ENCODE measurements around the gene ARID2.
A peak's percentile ranks its signal among the peaks of the same experiment; 100 is the strongest.

The ARID2 gene

GRCh38 chr12:45928309-45928708 lies 198.8 kb downstream of the ARID2 start:
- H3K36me3 ChIP-seq (ENCODE audit: control insufficient read depth in 4 of 4, insufficient read depth in 4 of 4, low read length in 3 of 4) = peaks cover 33 to 77% (median 57%) of the 10 kb centered on the region in 4 experiments
- no peaks in the 10 kb centered on the region for H3K4me1 ChIP-seq (ENCODE audit: control extremely low read depth in 1 of 4, control insufficient read depth in 4 of 4, insufficient read depth in 4 of 4, low read length in 3 of 4)
- no peak overlapping the region for H3K27ac ChIP-seq (ENCODE audit: insufficient read depth in 1 of 2, low read depth in 1 of 2, low read length in 2 of 2, poor library complexity in 1 of 2, severe bottlenecking in 2 of 2)
- no peak overlapping the region for H3K4me3 ChIP-seq (ENCODE audit: control insufficient read depth in 1 of 7, extremely low read depth in 1 of 7, insufficient read depth in 4 of 7, low read depth in 2 of 7, low read length in 6 of 7)
- H3K27me3 ChIP-seq (replicated peaks in 2 of 5; ENCODE audit: control insufficient read depth in 4 of 5, insufficient read depth in 5 of 5, low read length in 4 of 5) = no peaks in the 10 kb centered on the region
- 80% methylated on average over 2 of the region's 2 CpGs for WGBS (ENCODE audit: insufficient coverage)
- H3K9me3 ChIP-seq (ENCODE audit: control extremely low read depth in 1 of 5, control insufficient read depth in 4 of 5, insufficient read depth in 2 of 5, low read depth in 1 of 5, low read length in 4 of 5) = no peaks in the 10 kb centered on the region
- ChIA-PET POLR2A (interaction anchor here (0.6 kb wide), 1 partner anchor 310 kb away, joined by 5 read pairs; no protein-coding TSS in a partner anchor), CTCF (interaction anchor here (0.6 kb wide), 1 partner anchor 9 kb away, joined by 3 read pairs; no protein-coding TSS in a partner anchor)
- DNase-seq = peak in 2 of 3 donors; percentile 18 to 24

- H3K36me3 ChIP-seq (ENCODE audit: control insufficient read depth in 4 of 4, insufficient read depth in 4 of 4, low read length in 3 of 4) = peaks cover 33 to 70% (median 51%) of the 10 kb centered on the region in 4 experiments
- no peak overlapping the region for H3K4me3 ChIP-seq (ENCODE audit: control insufficient read depth in 1 of 7, extremely low read depth in 1 of 7, insufficient read depth in 4 of 7, low read depth in 2 of 7, low read length in 6 of 7)
- no peak overlapping the region for H3K27ac ChIP-seq (ENCODE audit: insufficient read depth in 1 of 2, low read depth in 1 of 2, low read length in 2 of 2, poor library complexity in 1 of 2, severe bottlenecking in 2 of 2)
- H3K4me1 ChIP-seq (ENCODE audit: control extremely low read depth in 1 of 4, control insufficient read depth in 4 of 4, insufficient read depth in 4 of 4, low read length in 3 of 4) = no peaks in the 10 kb centered on the region
- ChIA-PET POLR2A (no interaction called here), CTCF (interaction anchor here (1.0 kb wide), 1 partner anchor 22 kb away, joined by 3 read pairs; no protein-coding TSS in a partner anchor)
- no CpG with 5 or more reads among the region's 3 CpGs for WGBS (ENCODE audit: insufficient coverage)
- H3K27me3 ChIP-seq (replicated peaks in 2 of 5; ENCODE audit: control insufficient read depth in 4 of 5, insufficient read depth in 5 of 5, low read length in 4 of 5) = no peaks in the 10 kb centered on the region
- no peaks in the 10 kb centered on the region for H3K9me3 ChIP-seq (ENCODE audit: control extremely low read depth in 1 of 5, control insufficient read depth in 4 of 5, insufficient read depth in 2 of 5, low read depth in 1 of 5, low read length in 4 of 5)
- DNase-seq = no peak
Observed at GRCh38 chr12:45930369-45930768, 200.9 kb downstream of the ARID2 start.

DNA sequence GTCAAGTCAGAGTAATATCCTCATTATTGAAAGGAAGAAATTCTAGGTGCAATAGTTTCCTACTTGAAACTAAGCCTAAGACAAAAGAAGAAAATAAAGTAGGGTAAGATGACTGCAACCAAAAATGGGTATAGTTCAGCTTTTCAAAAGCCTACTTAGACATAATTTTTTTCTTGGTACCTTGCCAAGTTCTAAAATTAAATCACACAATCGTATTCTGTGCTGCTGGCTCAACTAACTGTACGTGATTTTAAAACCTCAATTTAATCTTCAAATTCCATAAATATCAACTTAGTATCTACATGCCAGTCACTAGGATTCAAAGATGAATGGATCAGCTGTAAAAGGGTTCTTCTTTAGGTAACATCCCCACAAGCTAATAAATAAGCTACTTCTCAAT lies 204.0 kb downstream of the ARID2 start:
- no peaks in the 10 kb centered on the region for H3K27me3 ChIP-seq (replicated peaks in 2 of 5; ENCODE audit: control insufficient read depth in 4 of 5, insufficient read depth in 5 of 5, low read length in 4 of 5)
- no peaks in the 10 kb centered on the region for H3K4me1 ChIP-seq (ENCODE audit: control extremely low read depth in 1 of 4, control insufficient read depth in 4 of 4, insufficient read depth in 4 of 4, low read length in 3 of 4)
- no peak overlapping the region for H3K4me3 ChIP-seq (ENCODE audit: control insufficient read depth in 1 of 7, extremely low read depth in 1 of 7, insufficient read depth in 4 of 7, low read depth in 2 of 7, low read length in 6 of 7)
- H3K27ac ChIP-seq (ENCODE audit: insufficient read depth in 1 of 2, low read depth in 1 of 2, low read length in 2 of 2, poor library complexity in 1 of 2, severe bottlenecking in 2 of 2) = no peak overlapping the region
- ChIA-PET POLR2A (interaction anchor here (0.6 kb wide), 1 partner anchor 14 kb away, joined by 3 read pairs; no protein-coding TSS in a partner anchor), CTCF (interaction anchor here (1.2 to 1.3 kb wide), 2 partner anchors 15 to 138 kb away, joined by 3 read pairs; no protein-coding TSS in a partner anchor)
- H3K36me3 ChIP-seq (ENCODE audit: control insufficient read depth in 4 of 4, insufficient read depth in 4 of 4, low read length in 3 of 4) = peaks cover 15 to 54% (median 33%) of the 10 kb centered on the region in 4 experiments
- no peak for DNase-seq
- H3K9me3 ChIP-seq (ENCODE audit: control extremely low read depth in 1 of 5, control insufficient read depth in 4 of 5, insufficient read depth in 2 of 5, low read depth in 1 of 5, low read length in 4 of 5) = no peaks in the 10 kb centered on the region
- WGBS (ENCODE audit: insufficient coverage) = 50% methylated on average over 1 of the region's 2 CpGs

DNA sequence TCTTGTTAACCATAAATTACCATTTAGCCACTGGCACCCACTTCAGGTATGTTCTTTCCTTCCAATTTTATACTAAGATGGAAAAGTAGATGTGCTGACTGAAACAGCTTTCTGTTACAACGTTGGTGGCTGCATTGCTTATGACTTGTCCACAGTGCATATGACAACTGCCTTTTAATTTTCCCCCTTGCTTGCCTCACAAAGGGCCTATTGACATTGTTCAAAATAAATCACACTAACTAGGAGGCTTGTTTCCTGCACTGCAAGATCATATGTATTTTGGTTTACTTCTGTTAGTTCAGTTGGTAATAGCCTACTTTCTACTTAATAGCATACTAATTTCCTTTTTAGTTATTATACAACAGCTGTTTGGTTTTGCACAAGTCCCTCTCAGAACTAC lies 205.4 kb downstream of the ARID2 start:
- Histone ChIP-seq H3K4me1 (ENCODE audit: control extremely low read depth in 1 of 4, control insufficient read depth in 4 of 4, insufficient read depth in 4 of 4, low read length in 3 of 4) (no peaks in the 10 kb centered on the region), H3K27ac (ENCODE audit: insufficient read depth in 1 of 2, low read depth in 1 of 2, low read length in 2 of 2, poor library complexity in 1 of 2, severe bottlenecking in 2 of 2) (no peak overlapping the region), H3K4me3 (ENCODE audit: control insufficient read depth in 1 of 7, extremely low read depth in 1 of 7, insufficient read depth in 4 of 7, low read depth in 2 of 7, low read length in 6 of 7) (no peak overlapping the region), H3K36me3 (ENCODE audit: control insufficient read depth in 4 of 4, insufficient read depth in 4 of 4, low read length in 3 of 4) (peaks cover 15 to 50% (median 31%) of the 10 kb centered on the region in 4 experiments), H3K27me3 (replicated peaks in 2 of 5; ENCODE audit: control insufficient read depth in 4 of 5, insufficient read depth in 5 of 5, low read length in 4 of 5) (no peaks in the 10 kb centered on the region), H3K9me3 (ENCODE audit: control extremely low read depth in 1 of 5, control insufficient read depth in 4 of 5, insufficient read depth in 2 of 5, low read depth in 1 of 5, low read length in 4 of 5) (no peaks in the 10 kb centered on the region)
- POLR2A ChIA-PET = no interaction called here
- CTCF ChIA-PET = interaction anchor here (0.6 kb wide), 2 partner anchors 26 to 159 kb away, joined by 3 read pairs; no protein-coding TSS in a partner anchor
- WGBS (ENCODE audit: insufficient coverage) = no CpG with 5 or more reads among the region's 1 CpG
- DNase-seq = no peak

DNA sequence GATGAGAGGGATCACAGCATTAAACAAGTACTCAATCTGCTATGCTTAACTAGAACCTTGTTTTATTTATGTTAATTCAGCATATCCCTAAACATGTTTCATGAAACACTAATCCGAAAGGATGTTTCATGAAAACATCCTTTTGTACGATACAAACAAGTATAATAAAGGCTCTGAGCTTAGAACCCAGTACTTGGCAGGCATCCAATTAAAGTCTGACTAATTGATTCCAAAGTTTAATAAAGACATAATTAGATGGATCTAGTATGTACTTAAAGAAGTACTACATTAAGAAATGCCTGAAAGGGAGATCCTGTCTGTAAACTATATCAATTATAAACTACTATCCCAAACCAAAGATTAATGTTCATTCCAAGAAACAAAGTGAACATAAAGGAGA lies 209.1 kb downstream of the ARID2 start:
- Histone ChIP-seq H3K36me3 (ENCODE audit: control insufficient read depth in 4 of 4, insufficient read depth in 4 of 4, low read length in 3 of 4) (peaks cover 19 to 53% (median 40%) of the 10 kb centered on the region in 4 experiments), H3K27me3 (replicated peaks in 2 of 5; ENCODE audit: control insufficient read depth in 4 of 5, insufficient read depth in 5 of 5, low read length in 4 of 5) (no peaks in the 10 kb centered on the region), H3K27ac (ENCODE audit: insufficient read depth in 1 of 2, low read depth in 1 of 2, low read length in 2 of 2, poor library complexity in 1 of 2, severe bottlenecking in 2 of 2) (no peak overlapping the region), H3K9me3 (ENCODE audit: control extremely low read depth in 1 of 5, control insufficient read depth in 4 of 5, insufficient read depth in 2 of 5, low read depth in 1 of 5, low read length in 4 of 5) (no peaks in the 10 kb centered on the region), H3K4me1 (ENCODE audit: control extremely low read depth in 1 of 4, control insufficient read depth in 4 of 4, insufficient read depth in 4 of 4, low read length in 3 of 4) (no peaks in the 10 kb centered on the region), H3K4me3 (ENCODE audit: control insufficient read depth in 1 of 7, extremely low read depth in 1 of 7, insufficient read depth in 4 of 7, low read depth in 2 of 7, low read length in 6 of 7) (no peak overlapping the region)
- DNase-seq = no peak
- ChIA-PET CTCF (interaction anchor here (1.3 kb wide), 1 partner anchor 10 kb away, joined by 3 read pairs; no protein-coding TSS in a partner anchor), POLR2A (no interaction called here)
- WGBS (ENCODE audit: insufficient coverage) = 100% methylated on average over 2 of the region's 2 CpGs

DNA sequence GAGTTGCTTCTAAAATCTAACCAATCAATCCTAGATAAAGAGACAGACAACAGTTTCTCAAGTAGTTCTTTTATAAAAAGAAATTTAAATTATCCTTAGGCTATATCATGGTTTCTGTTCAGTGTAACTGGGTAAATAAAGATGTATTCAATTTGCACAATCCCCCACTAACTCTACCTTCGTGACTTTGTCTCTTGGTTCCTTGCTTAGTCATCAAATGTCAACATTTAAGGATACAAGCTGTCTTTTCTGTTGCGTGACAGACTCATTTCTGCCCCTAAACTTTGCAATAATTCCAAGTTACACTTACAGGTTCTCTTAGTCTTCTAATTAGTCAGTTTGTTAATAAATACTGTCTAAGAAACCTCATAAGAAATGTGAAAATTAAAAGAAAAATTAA lies 210.3 kb downstream of the ARID2 start:
- DNase-seq = no peak
- H3K4me1 ChIP-seq (ENCODE audit: control extremely low read depth in 1 of 4, control insufficient read depth in 4 of 4, insufficient read depth in 4 of 4, low read length in 3 of 4) = peaks cover 0 to under 1% (median 0%) of the 10 kb centered on the region in 4 experiments
- no CpG with 5 or more reads among the region's 2 CpGs for WGBS (ENCODE audit: insufficient coverage)
- no peaks in the 10 kb centered on the region for H3K9me3 ChIP-seq (ENCODE audit: control extremely low read depth in 1 of 5, control insufficient read depth in 4 of 5, insufficient read depth in 2 of 5, low read depth in 1 of 5, low read length in 4 of 5)
- H3K27me3 ChIP-seq (replicated peaks in 2 of 5; ENCODE audit: control insufficient read depth in 4 of 5, insufficient read depth in 5 of 5, low read length in 4 of 5) = no peaks in the 10 kb centered on the region
- CTCF ChIA-PET = no interaction called here
- POLR2A ChIA-PET = no interaction called here
- H3K27ac ChIP-seq (ENCODE audit: insufficient read depth in 1 of 2, low read depth in 1 of 2, low read length in 2 of 2, poor library complexity in 1 of 2, severe bottlenecking in 2 of 2) = no peak overlapping the region
- no peak overlapping the region for H3K4me3 ChIP-seq (ENCODE audit: control insufficient read depth in 1 of 7, extremely low read depth in 1 of 7, insufficient read depth in 4 of 7, low read depth in 2 of 7, low read length in 6 of 7)
- peaks cover 21 to 57% (median 43%) of the 10 kb centered on the region in 4 experiments for H3K36me3 ChIP-seq (ENCODE audit: control insufficient read depth in 4 of 4, insufficient read depth in 4 of 4, low read length in 3 of 4)

DNA sequence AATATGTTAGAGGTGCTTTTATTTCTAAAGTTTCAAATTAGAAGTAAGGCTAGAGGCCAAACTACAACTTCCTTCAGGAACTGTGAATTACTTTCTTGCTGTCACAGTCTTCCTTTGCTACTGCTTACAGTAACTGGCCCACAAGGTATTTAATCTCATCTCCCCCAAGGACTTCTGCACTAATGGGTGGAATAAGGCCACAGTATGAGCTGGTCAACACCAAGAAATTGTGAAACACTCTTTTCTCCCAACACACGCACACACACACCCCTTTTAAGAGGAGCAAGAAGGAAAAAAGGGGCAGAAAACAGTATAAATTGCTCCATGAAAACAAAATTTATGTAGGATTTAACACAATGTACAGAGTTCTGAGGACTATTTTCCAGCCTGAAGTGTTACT lies 215.3 kb downstream of the ARID2 start:
- H3K4me1 ChIP-seq (ENCODE audit: control extremely low read depth in 1 of 4, control insufficient read depth in 4 of 4, insufficient read depth in 4 of 4, low read length in 3 of 4) = peaks cover 0 to 2% (median 0%) of the 10 kb centered on the region in 4 experiments
- no peaks in the 10 kb centered on the region for H3K9me3 ChIP-seq (ENCODE audit: control extremely low read depth in 1 of 5, control insufficient read depth in 4 of 5, insufficient read depth in 2 of 5, low read depth in 1 of 5, low read length in 4 of 5)
- POLR2A ChIA-PET = no interaction called here
- peak overlapping the region in 1 of 2 experiments; percentile 6 for H3K27ac ChIP-seq (ENCODE audit: insufficient read depth in 1 of 2, low read depth in 1 of 2, low read length in 2 of 2, poor library complexity in 1 of 2, severe bottlenecking in 2 of 2)
- WGBS (ENCODE audit: insufficient coverage) = no CpG with 5 or more reads among the region's 1 CpG
- CTCF ChIA-PET = interaction anchor here (1.2 kb wide), 1 partner anchor 18 kb away, joined by 3 read pairs; no protein-coding TSS in a partner anchor
- H3K27me3 ChIP-seq (replicated peaks in 2 of 5; ENCODE audit: control insufficient read depth in 4 of 5, insufficient read depth in 5 of 5, low read length in 4 of 5) = no peaks in the 10 kb centered on the region
- DNase-seq = no peak
- peaks cover 41 to 81% (median 58%) of the 10 kb centered on the region in 4 experiments for H3K36me3 ChIP-seq (ENCODE audit: control insufficient read depth in 4 of 4, insufficient read depth in 4 of 4, low read length in 3 of 4)
- no peak overlapping the region for H3K4me3 ChIP-seq (ENCODE audit: control insufficient read depth in 1 of 7, extremely low read depth in 1 of 7, insufficient read depth in 4 of 7, low read depth in 2 of 7, low read length in 6 of 7)

Measured in common myeloid progenitor, CD34-positive (primary cell).